Lower lobe of right lung (tissue), 2 donors: ENCODE results near the gene KCNN3. TPM values are rescaled to one million over a fixed set of nuclear protein-coding genes. Genes with fewer than 3 reads are reported as not detected.

Experiments
- ATAC-seq, 2 donors: fragments of 200-7000 bp; cut with Tn5 transposase; one replicate each; pipeline ENCODE4 v1.9.1; 2020 to 2022; ENCODE audit warnings: mild to moderate bottlenecking in 2 of 2, moderate library complexity in 2 of 2
- DNase-seq: peaks from one replicate; pipeline ENCODE4 v3.0.0-alpha.2; 2020
- H3K27ac ChIP-seq: fragments of 200-600 bp; one replicate; pipeline ENCODE4 v1.8.0; 2022
- H3K27me3 ChIP-seq: fragments of 200-600 bp; one replicate; pipeline ENCODE4 v1.8.0; 2022; ENCODE audit warnings: low read depth
- H3K36me3 ChIP-seq: fragments of 200-600 bp; one replicate; pipeline ENCODE4 v1.8.0; 2022; ENCODE audit warnings: mild to moderate bottlenecking
- H3K4me1 ChIP-seq: fragments of 200-600 bp; one replicate; pipeline ENCODE4 v1.8.0; 2022
- H3K4me3 ChIP-seq: fragments of 200-600 bp; one replicate; pipeline ENCODE4 v1.8.0; 2022; ENCODE audit warnings: mild to moderate bottlenecking
- H3K9me3 ChIP-seq: fragments of 200-600 bp; one replicate; pipeline ENCODE4 v1.8.0; 2022
- CTCF ChIP-seq: fragments of 200-600 bp; IDR thresholded peaks from one replicate; pipeline ENCODE4 v1.8.0; 2022; ENCODE audit warnings: antibody characterized with exemption, mild to moderate bottlenecking
- intact Hi-C: fragments of 100-400 bp; cut with DNase I; formaldehyde crosslinking; loops from one replicate; pipeline ENCODE4 v1.11.0; 2022
- total RNA-seq: library from RNA; stranded (reverse); fragmentation: NEBNext Ultra II Directional; extraction: Animal tissue kit (Norgen Biotek cat#: 25700); gene quantifications from one replicate; pipeline ENCODE4 v1.2.1, GENCODE V29; 2021
- donor health status: DM: no; HTN: yes; CAD: no; lungs with severe emphysema.

The KCNN3 gene
- total RNA-seq, 1 donor from 2014 or later, result 4.4 TPM

GRCh38 chr1:154742606-154743005, 127.5 kb downstream of the KCNN3 start:
- DNase-seq, result no peak
- H3K4me3 ChIP-seq, result no peak overlapping the region
- intact Hi-C loops, result no loop called here
- no peak for ATAC-seq
- H3K27me3 ChIP-seq, result no peaks in the 10 kb centered on the region
- H3K36me3 ChIP-seq, result no peaks in the 10 kb centered on the region
- no peaks in the 10 kb centered on the region for H3K9me3 ChIP-seq
- H3K4me1 ChIP-seq, result peaks cover 11% of the 10 kb centered on the region
- H3K27ac ChIP-seq, result no peak overlapping the region
- no peak for TF ChIP-seq CTCF

- ATAC-seq (no peak), DNase-seq (no peak)
- H3K9me3 ChIP-seq, result no peaks in the 10 kb centered on the region
- H3K27ac ChIP-seq, result no peak overlapping the region
- H3K36me3 ChIP-seq, result no peaks in the 10 kb centered on the region
- H3K27me3 ChIP-seq, result no peaks in the 10 kb centered on the region
- no peak for TF ChIP-seq CTCF
- intact Hi-C loops, result no loop called here
- no peak overlapping the region for H3K4me3 ChIP-seq
- H3K4me1 ChIP-seq, result peaks cover 4% of the 10 kb centered on the region
Observed at GRCh38 chr1:154741741-154742495, 128.2 kb downstream of the KCNN3 start.

- Histone ChIP-seq H3K36me3 (no peaks in the 10 kb centered on the region), H3K27ac (no peak overlapping the region), H3K4me1 (no peaks in the 10 kb centered on the region), H3K27me3 (no peaks in the 10 kb centered on the region), H3K4me3 (no peak overlapping the region), H3K9me3 (no peaks in the 10 kb centered on the region)
- no peak for TF ChIP-seq CTCF
- intact Hi-C loops, result no loop called here
- ATAC-seq, result no peak
- DNase-seq, result no peak
Observed at GRCh38 chr1:154741327-154741726, 128.8 kb downstream of the KCNN3 start.

GRCh38 chr1:154739654-154740053, 130.4 kb downstream of the KCNN3 start:
- H3K9me3 ChIP-seq, result no peaks in the 10 kb centered on the region
- TF ChIP-seq CTCF, result no peak
- no peaks in the 10 kb centered on the region for H3K4me1 ChIP-seq
- ATAC-seq, result no peak
- H3K36me3 ChIP-seq, result no peaks in the 10 kb centered on the region
- H3K4me3 ChIP-seq, result no peak overlapping the region
- no peak for DNase-seq
- intact Hi-C loops, result no loop called here
- H3K27me3 ChIP-seq, result no peaks in the 10 kb centered on the region
- H3K27ac ChIP-seq, result no peak overlapping the region

GRCh38 chr1:154736841-154737240, 133.2 kb downstream of the KCNN3 start:
- ATAC-seq (no peak), DNase-seq (no peak)
- no peaks in the 10 kb centered on the region for H3K4me1 ChIP-seq
- H3K9me3 ChIP-seq, result no peaks in the 10 kb centered on the region
- H3K4me3 ChIP-seq, result no peak overlapping the region
- TF ChIP-seq CTCF, result no peak
- no peak overlapping the region for H3K27ac ChIP-seq
- H3K27me3 ChIP-seq, result no peaks in the 10 kb centered on the region
- intact Hi-C loops, result no loop called here
- H3K36me3 ChIP-seq, result no peaks in the 10 kb centered on the region
